Upper lobe of right lung (tissue), 1 donor: ENCODE measurements around the gene SRI. TPM values are rescaled to one million over a fixed set of nuclear protein-coding genes. Genes with fewer than 3 reads are reported as not detected.
"Not testable (repeated sequence)": the region's sequence is repeated elsewhere in the genome, so short reads cannot be mapped to it uniquely, and the experiment has no call there.

Source experiments
- ATAC-seq: fragments of 200-7000 bp; cut with Tn5 transposase; one replicate; pipeline ENCODE4 v1.9.1; 2020; ENCODE audit warnings: mild to moderate bottlenecking, moderate library complexity
- DNase-seq: peaks from one replicate; pipeline ENCODE4 v3.0.0-alpha.2; 2020
- H3K27ac ChIP-seq: fragments of 200-600 bp; one replicate; pipeline ENCODE4 v1.8.0; 2022
- H3K27me3 ChIP-seq: fragments of 200-600 bp; one replicate; pipeline ENCODE4 v1.8.0; 2022; ENCODE audit warnings: mild to moderate bottlenecking
- H3K36me3 ChIP-seq: fragments of 200-600 bp; one replicate; pipeline ENCODE4 v1.8.0; 2022
- H3K4me1 ChIP-seq: fragments of 200-600 bp; one replicate; pipeline ENCODE4 v1.8.0; 2022
- H3K4me3 ChIP-seq: fragments of 200-600 bp; one replicate; pipeline ENCODE4 v1.8.0; 2022; ENCODE audit warnings: mild to moderate bottlenecking
- H3K9me3 ChIP-seq: fragments of 200-600 bp; one replicate; pipeline ENCODE4 v1.8.0; 2022
- CTCF ChIP-seq: fragments of 200-600 bp; IDR thresholded peaks from one replicate; pipeline ENCODE4 v1.8.0; 2022; ENCODE audit warnings: antibody characterized with exemption
- intact Hi-C: fragments of 100-400 bp; cut with DNase I; formaldehyde crosslinking; loops from one replicate; pipeline ENCODE4 v1.11.0; 2022
- total RNA-seq: library from RNA; stranded (reverse); fragmentation: NEBNext Ultra II Directional; extraction: Animal tissue kit (Norgen Biotek cat#: 25700); gene quantifications from one replicate; pipeline ENCODE4 v1.2.1, GENCODE V29; 2021
- donor health status: DM: no; HTN: yes; CAD: no; lungs with severe emphysema.

SRI gene
- total RNA-seq, 1 donor from 2014 or later = 115 TPM

GRCh38 chr7:88262562-88262961, 42.7 kb upstream of the SRI start:
- no peaks in the 10 kb centered on the region for H3K4me1 ChIP-seq
- no peaks in the 10 kb centered on the region for H3K27me3 ChIP-seq
- TF ChIP-seq CTCF = no peak
- H3K4me3 ChIP-seq = no peak overlapping the region
- H3K9me3 ChIP-seq = no peaks in the 10 kb centered on the region
- H3K36me3 ChIP-seq = no peaks in the 10 kb centered on the region
- intact Hi-C loops = no loop called here
- ATAC-seq (no peak), DNase-seq (no peak)
- no peak overlapping the region for H3K27ac ChIP-seq

- TF ChIP-seq CTCF = no peak
- H3K4me1 ChIP-seq = no peaks in the 10 kb centered on the region
Measured at GRCh38 chr7:88260719-88261118, 40.9 kb upstream of the SRI start.

GRCh38 chr7:88259656-88260380, 40.0 kb upstream of the SRI start:
- ATAC-seq (no peak), DNase-seq (no peak)
- Histone ChIP-seq H3K4me3 (no peak overlapping the region), H3K27ac (no peak overlapping the region), H3K9me3 (no peaks in the 10 kb centered on the region), H3K36me3 (no peaks in the 10 kb centered on the region), H3K27me3 (no peaks in the 10 kb centered on the region), H3K4me1 (no peaks in the 10 kb centered on the region)
- intact Hi-C loops = no loop called here
- TF ChIP-seq CTCF = no peak

More at GRCh38 chr7:88260719-88261118, 40.9 kb upstream of the SRI start:
- Histone ChIP-seq H3K27ac (no peak overlapping the region), H3K9me3 (no peaks in the 10 kb centered on the region), H3K36me3 (no peaks in the 10 kb centered on the region), H3K4me3 (no peak overlapping the region), H3K27me3 (no peaks in the 10 kb centered on the region)
- ATAC-seq (no peak), DNase-seq (no peak)
- intact Hi-C loops = no loop called here

- DNase-seq, intact Hi-C loops, H3K4me1 ChIP-seq, H3K9me3 ChIP-seq, H3K36me3 ChIP-seq, ATAC-seq, H3K27ac ChIP-seq, H3K4me3 ChIP-seq, H3K27me3 ChIP-seq: not testable (repeated sequence)
Measured at GRCh38 chr7:88258296-88258695, 38.5 kb upstream of the SRI start.

- no peaks in the 10 kb centered on the region for H3K9me3 ChIP-seq
- intact Hi-C loops = no loop called here
- no peak for TF ChIP-seq CTCF
- H3K4me1 ChIP-seq = no peaks in the 10 kb centered on the region
- no peak overlapping the region for H3K4me3 ChIP-seq
- DNase-seq (no peak), ATAC-seq (no peak)
- no peaks in the 10 kb centered on the region for H3K36me3 ChIP-seq
- no peak overlapping the region for H3K27ac ChIP-seq
- H3K27me3 ChIP-seq = no peaks in the 10 kb centered on the region
Measured at GRCh38 chr7:88256906-88257305, 37.1 kb upstream of the SRI start.

- Histone ChIP-seq H3K27me3 (no peaks in the 10 kb centered on the region), H3K4me3 (no peak overlapping the region), H3K4me1 (no peaks in the 10 kb centered on the region), H3K9me3 (no peaks in the 10 kb centered on the region), H3K36me3 (no peaks in the 10 kb centered on the region), H3K27ac (no peak overlapping the region)
- intact Hi-C loops = no loop called here
- ATAC-seq = peak; percentile 76
- no peak for DNase-seq
- TF ChIP-seq CTCF = no peak
Measured at GRCh38 chr7:88254721-88255424, 35.0 kb upstream of the SRI start.
